IPS-15b (cell line): ENCODE measurements around the gene DCTN3.

Source experiments
- H3K27me3 ChIP-seq: one replicate; pipeline ENCODE4 v1.6.1; 2013; ENCODE audit warnings: low read length; ENCODE audit not compliant: control insufficient read depth, insufficient read depth
- H3K36me3 ChIP-seq: one replicate; pipeline ENCODE4 v1.6.1; 2013; ENCODE audit warnings: low read length; ENCODE audit not compliant: control insufficient read depth, insufficient read depth
- H3K4me1 ChIP-seq: one replicate; pipeline ENCODE4 v1.6.1; 2013; ENCODE audit warnings: mild to moderate bottlenecking, low read length; ENCODE audit not compliant: control insufficient read depth, insufficient read depth
- H3K4me3 ChIP-seq: one replicate; pipeline ENCODE4 v1.5.1; 2013; ENCODE audit warnings: low read depth, low read length
- H3K9ac ChIP-seq: one replicate; pipeline ENCODE4 v1.6.1; 2013; ENCODE audit warnings: low read depth, mild to moderate bottlenecking, low read length
- H3K9me3 ChIP-seq: one replicate; pipeline ENCODE4 v1.6.1; 2013; ENCODE audit warnings: mild to moderate bottlenecking, low read length; ENCODE audit not compliant: control insufficient read depth, insufficient read depth

DCTN3 gene

DNA sequence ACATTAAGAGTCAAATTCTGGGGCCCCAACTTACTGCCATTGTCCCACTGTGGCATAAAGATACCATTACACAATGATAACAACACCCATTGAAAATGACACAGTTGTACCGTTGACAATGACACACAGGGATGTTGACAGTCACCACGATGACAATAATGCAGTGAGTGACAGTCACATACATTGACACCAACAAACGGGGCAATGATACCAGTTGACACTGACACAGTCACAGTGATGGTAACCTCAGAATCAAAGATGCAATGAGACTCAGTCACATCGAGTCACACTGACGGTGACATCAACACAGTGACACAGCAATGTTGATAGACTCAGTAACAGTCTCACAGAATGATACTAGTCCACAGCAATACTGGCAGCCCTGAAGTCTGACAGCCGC, 47.7 kb downstream of the DCTN3 start:
- Histone ChIP-seq H3K9ac (no peak overlapping the region), H3K9me3 (no peaks in the 10 kb centered on the region), H3K27me3 (peaks cover 32% of the 10 kb centered on the region), H3K4me3 (no peak overlapping the region), H3K4me1 (peaks cover 23% of the 10 kb centered on the region), H3K36me3 (no peaks in the 10 kb centered on the region)

DNA sequence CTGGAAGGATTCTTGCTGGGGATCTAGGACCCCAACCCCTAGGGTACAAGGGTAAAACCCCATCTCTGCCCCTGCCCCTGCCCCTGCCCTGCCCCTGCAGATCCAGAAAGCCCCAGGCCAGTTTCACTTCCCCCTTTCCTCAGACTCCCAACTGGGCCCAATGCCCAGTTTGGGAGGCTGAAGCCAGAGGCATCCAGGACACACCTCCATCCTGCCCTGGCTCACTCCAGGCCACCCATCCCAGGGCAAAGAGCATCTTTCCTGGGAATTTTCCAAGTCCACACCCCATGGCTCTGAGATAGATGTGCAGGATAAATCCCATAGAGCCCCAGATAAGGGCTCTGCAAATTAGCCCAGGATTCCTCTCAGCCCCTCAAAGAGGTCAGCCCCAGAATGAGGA, 48.2 kb downstream of the DCTN3 start:
- H3K4me3 ChIP-seq, result no peak overlapping the region
- peaks cover 20% of the 10 kb centered on the region for H3K4me1 ChIP-seq
- H3K9me3 ChIP-seq, result no peaks in the 10 kb centered on the region
- peaks cover 28% of the 10 kb centered on the region for H3K27me3 ChIP-seq
- no peaks in the 10 kb centered on the region for H3K36me3 ChIP-seq
- H3K9ac ChIP-seq, result no peak overlapping the region

DNA sequence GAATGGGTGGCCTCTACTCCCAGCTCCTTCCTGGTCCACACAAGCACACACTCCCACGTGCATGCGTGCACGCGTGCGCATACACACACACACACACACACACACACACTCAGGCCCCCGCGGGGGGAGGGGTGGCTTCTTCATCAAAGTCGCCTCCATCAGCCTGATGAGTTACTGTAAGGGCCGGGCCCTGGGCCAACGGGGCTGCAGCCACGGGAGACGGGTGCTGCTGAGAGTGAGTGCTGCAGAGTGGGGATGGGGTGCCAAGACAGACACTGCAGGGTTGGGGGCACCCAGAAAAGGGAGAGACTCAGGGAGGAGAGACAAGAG, 48.8 kb downstream of the DCTN3 start:
- Histone ChIP-seq H3K4me3 (no peak overlapping the region), H3K4me1 (peaks cover 14% of the 10 kb centered on the region), H3K9ac (no peak overlapping the region), H3K9me3 (no peaks in the 10 kb centered on the region), H3K36me3 (no peaks in the 10 kb centered on the region), H3K27me3 (peaks cover 22% of the 10 kb centered on the region)

DNA sequence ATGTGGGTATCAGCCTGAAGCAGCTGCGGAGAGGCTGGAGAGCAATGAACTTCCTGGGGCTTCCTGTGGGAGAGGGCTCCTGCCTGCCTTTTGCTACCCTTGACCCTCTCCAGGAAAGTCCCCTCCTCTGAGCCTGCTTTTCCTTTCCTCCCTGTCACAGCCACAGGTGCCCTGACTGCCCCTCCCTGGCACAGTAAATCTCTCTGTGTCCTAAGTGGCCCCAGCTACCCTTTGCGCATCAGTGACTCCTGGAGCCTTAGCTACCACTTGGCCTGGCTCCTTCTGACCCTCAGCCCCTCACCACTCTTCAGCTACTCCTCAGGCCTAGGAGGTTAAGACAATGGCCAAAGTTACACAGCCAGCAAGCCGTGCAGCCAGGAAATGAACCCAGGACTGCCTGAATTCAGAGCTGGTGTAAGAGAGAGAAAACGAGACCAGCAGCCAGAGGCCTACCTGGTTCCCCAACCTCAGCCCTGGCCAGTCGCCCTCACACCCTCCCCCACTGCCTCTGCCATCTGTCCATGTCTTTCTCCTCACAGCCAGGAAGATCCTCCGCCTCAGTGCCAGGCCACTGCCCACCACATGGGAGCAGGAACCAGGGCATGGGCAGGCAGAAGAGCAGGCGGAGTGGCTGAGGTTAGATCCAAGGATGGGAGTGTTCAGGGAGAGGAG, 49.4 kb downstream of the DCTN3 start:
- no peaks in the 10 kb centered on the region for H3K9me3 ChIP-seq
- peaks cover 18% of the 10 kb centered on the region for H3K27me3 ChIP-seq
- H3K36me3 ChIP-seq, result no peaks in the 10 kb centered on the region
- no peak overlapping the region for H3K4me3 ChIP-seq
- no peak overlapping the region for H3K9ac ChIP-seq
- H3K4me1 ChIP-seq, result peaks cover 13% of the 10 kb centered on the region

DNA sequence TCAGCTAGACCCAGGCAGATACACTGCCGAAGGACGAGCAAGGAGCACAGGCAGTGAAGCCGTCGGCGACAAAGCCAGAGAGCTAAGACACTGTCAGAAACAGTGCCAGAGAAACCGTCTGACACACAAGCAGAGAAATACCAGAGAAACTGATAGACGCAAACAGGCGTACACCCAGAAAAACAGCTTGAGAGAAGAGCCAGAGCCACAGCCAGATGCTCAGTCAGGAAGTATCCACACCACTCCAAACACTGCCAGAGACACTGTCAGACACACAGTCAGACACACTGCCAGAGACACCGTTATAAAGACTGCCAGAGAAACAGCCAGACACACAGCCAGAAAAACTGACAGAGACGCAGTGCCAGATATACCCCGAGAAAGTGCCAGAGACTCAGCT, 49.9 kb downstream of the DCTN3 start:
- Histone ChIP-seq H3K36me3 (no peaks in the 10 kb centered on the region), H3K27me3 (peaks cover 14% of the 10 kb centered on the region), H3K9me3 (no peaks in the 10 kb centered on the region), H3K4me1 (peaks cover 17% of the 10 kb centered on the region), H3K9ac (no peak overlapping the region), H3K4me3 (no peak overlapping the region)

DNA sequence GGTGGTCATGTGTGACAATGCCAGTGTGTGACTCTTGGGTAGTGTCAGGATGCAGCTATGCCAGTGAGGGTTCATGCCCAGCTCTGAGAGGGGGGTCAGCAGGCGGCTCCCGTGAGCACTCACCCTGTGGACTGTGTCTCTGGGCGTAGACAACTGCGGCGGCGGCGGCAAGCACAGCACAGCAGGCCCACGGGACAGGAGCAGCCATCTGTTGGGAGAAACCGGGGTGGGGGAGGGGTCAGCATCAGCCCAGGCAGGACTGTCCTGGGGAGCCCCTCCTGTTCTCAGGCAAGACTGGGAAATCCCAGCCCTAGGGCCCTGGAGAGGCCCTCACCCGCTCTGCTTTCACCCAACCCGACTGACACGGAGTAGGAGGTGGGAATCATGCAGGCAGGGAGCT, 51.5 kb downstream of the DCTN3 start:
- H3K4me3 ChIP-seq, result no peak overlapping the region
- H3K9me3 ChIP-seq, result no peaks in the 10 kb centered on the region
- peaks cover 11% of the 10 kb centered on the region for H3K27me3 ChIP-seq
- no peak overlapping the region for H3K9ac ChIP-seq
- no peaks in the 10 kb centered on the region for H3K36me3 ChIP-seq
- peaks cover 17% of the 10 kb centered on the region for H3K4me1 ChIP-seq

DNA sequence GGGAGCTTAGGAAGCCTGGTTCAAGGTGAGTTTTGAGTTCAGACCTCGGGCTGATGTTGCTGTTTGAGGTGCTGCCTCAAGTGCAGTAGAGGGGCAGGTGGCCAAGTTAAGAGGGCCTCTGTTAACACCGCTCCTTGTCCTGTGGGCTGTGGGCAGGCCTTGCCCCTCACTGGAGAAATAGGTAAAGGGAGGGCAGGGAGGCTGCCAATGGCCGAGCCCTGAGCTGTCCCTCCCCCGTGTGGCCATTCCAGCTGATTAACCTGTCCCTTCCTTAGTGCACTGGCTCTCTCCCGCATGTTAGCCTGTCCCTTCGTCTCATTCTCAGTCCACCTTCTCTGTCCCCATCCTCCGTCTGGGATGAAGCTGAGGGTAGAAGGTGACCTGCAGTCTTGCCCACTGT, 52.2 kb downstream of the DCTN3 start:
- Histone ChIP-seq H3K9ac (no peak overlapping the region), H3K27me3 (peaks cover 17% of the 10 kb centered on the region), H3K9me3 (no peaks in the 10 kb centered on the region), H3K4me1 (peaks cover 14% of the 10 kb centered on the region), H3K4me3 (no peak overlapping the region), H3K36me3 (no peaks in the 10 kb centered on the region)

DNA sequence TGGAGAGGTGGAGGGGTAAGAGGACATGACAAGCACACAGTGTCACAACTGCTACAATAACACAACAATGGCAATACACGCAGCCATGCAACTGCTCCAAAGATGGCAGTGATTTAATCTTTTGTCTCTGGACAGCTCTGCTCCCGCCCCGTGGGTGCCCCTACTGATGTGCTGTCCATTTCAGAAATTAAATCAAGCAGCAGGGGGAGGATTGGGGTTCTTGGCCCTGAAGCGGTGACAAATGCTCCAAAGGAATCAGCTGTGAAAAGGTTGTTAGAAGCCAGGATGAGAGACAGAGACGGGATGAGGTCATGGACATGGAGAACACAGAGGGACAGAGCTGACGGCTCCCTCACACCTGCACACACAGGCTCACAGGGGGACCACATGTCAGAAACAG, 53.3 kb downstream of the DCTN3 start:
- no peaks in the 10 kb centered on the region for H3K36me3 ChIP-seq
- H3K4me1 ChIP-seq, result peaks cover 14% of the 10 kb centered on the region
- H3K9ac ChIP-seq, result no peak overlapping the region
- H3K27me3 ChIP-seq, result peaks cover 18% of the 10 kb centered on the region
- H3K9me3 ChIP-seq, result no peaks in the 10 kb centered on the region
- H3K4me3 ChIP-seq, result no peak overlapping the region

DNA sequence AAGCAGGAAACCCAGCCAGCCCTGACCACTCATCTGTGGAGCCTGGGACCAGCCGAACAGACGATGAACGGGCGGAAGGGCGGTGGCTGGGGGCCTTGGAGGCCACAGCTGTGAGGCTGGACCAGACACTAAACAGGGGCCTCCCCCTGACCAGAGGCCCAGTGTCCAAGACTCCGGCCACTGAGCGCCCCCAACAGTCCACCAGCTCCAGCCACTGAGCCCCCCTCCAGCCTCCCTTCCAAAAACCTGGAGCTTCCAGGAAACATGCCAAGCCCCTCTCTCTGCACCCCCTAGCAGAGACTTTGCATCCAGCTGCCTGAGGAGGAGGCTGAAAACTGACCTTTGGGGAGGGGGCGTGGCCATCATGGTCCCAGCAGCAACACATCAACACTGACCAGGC, 54.0 kb downstream of the DCTN3 start:
- peaks cover 14% of the 10 kb centered on the region for H3K4me1 ChIP-seq
- no peak overlapping the region for H3K4me3 ChIP-seq

DNA sequence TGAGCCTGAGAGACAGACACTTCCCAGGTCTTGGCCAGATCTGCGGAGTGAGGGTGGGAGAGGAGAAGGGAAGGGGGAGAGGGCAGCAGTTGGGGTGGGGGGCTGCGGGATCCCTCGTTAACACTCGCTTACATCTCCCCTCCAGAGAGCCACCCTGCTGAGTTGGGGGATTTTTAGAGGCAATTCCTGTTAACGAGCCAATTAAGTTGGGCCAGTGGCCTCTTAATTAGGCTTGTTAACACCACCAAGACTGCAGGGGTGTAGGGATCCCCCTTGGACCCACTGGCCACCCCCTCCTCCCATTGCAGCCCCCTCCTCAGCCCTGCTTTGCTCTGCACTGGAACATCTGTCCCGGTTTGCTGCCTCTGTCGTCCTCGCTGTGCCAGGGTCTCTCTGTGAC, 54.4 kb downstream of the DCTN3 start:
- Histone ChIP-seq H3K36me3 (no peaks in the 10 kb centered on the region), H3K4me1 (peaks cover 14% of the 10 kb centered on the region), H3K9ac (no peak overlapping the region), H3K9me3 (no peaks in the 10 kb centered on the region), H3K27me3 (peaks cover 18% of the 10 kb centered on the region), H3K4me3 (no peak overlapping the region)

More for the DNA sequence above, 54.0 kb downstream of the DCTN3 start:
- Histone ChIP-seq H3K9ac (no peak overlapping the region), H3K27me3 (peaks cover 18% of the 10 kb centered on the region), H3K36me3 (no peaks in the 10 kb centered on the region), H3K9me3 (no peaks in the 10 kb centered on the region)

DNA sequence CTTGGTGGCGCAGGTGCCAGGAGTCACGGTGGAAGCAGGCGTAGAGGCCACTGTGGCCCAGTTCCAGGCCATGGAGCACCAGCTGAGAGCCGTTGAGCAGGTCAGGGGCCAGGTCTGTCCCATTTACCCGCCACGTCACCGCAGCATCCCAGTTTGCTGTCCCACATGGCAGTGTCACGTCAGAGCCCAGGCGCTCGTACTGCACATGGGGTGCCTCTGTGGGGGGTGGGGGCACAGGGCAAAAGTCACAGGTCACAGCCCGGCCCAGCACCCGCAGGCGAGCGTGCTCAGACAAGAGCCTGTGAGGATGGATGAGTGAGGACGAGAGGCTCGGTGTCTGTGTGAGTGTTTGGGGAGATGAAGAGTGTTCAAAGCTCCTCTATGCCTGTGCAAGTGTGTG, 55.7 kb downstream of the DCTN3 start:
- H3K4me1 ChIP-seq, result peaks cover 18% of the 10 kb centered on the region
- peaks cover 13% of the 10 kb centered on the region for H3K27me3 ChIP-seq
- no peaks in the 10 kb centered on the region for H3K36me3 ChIP-seq
- H3K9me3 ChIP-seq, result no peaks in the 10 kb centered on the region
- no peak overlapping the region for H3K9ac ChIP-seq
- H3K4me3 ChIP-seq, result no peak overlapping the region
